Mesodermal cell (in vitro differentiated cells): ENCODE data around the gene CEP162.
"Not testable (repeated sequence)": the region's sequence is repeated elsewhere in the genome, so short reads cannot be mapped to it uniquely, and the experiment has no call there.

Source experiments
- H3K27ac ChIP-seq: 2 replicates; pipeline ENCODE4 v1.7.0; 2013; ENCODE audit warnings: mild to moderate bottlenecking, low read depth, low read length, moderate library complexity; ENCODE audit not compliant: severe bottlenecking
- H3K36me3 ChIP-seq: 2 replicates; pipeline ENCODE4 v1.7.1; 2013; ENCODE audit warnings: mild to moderate bottlenecking, low read length, moderate library complexity; ENCODE audit not compliant: control insufficient read depth, insufficient read depth
- H3K4me1 ChIP-seq: one replicate; pipeline ENCODE4 v1.7.1; 2013; ENCODE audit warnings: mild to moderate bottlenecking, low read length; ENCODE audit not compliant: insufficient read depth, control insufficient read depth, poor library complexity, severe bottlenecking
- H3K4me3 ChIP-seq: 2 replicates; pipeline ENCODE4 v1.7.0; 2013; ENCODE audit warnings: low read length, control low read depth, mild to moderate bottlenecking; ENCODE audit not compliant: insufficient read depth, poor library complexity, severe bottlenecking; ENCODE audit errors: extremely low read depth
- H3K9me3 ChIP-seq: 2 replicates; pipeline ENCODE4 v1.7.1; 2013; ENCODE audit warnings: mild to moderate bottlenecking, low read length, moderate library complexity; ENCODE audit not compliant: control insufficient read depth
- WGBS, 2 experiments: methylation state at CpG; one replicate each; pipeline ENCODE4 v1.1.5; 2013; ENCODE audit warnings: missing lambda C conversion rate in 2 of 2; ENCODE audit not compliant: insufficient coverage in 2 of 2; 5-methylcytosine and 5-hydroxymethylcytosine counted together

CEP162 gene

GRCh38 chr6:84129588-84129987 lies 97.9 kb downstream of the CEP162 start:
- not testable (repeated sequence) for H3K9me3 ChIP-seq, H3K27ac ChIP-seq, H3K4me1 ChIP-seq, H3K4me3 ChIP-seq
- H3K36me3 ChIP-seq = peaks cover 17% of the 10 kb centered on the region
- 89% methylated on average over 1 of the region's 1 CpG; no CpG with 5 or more reads in 1 of the 2 experiments for WGBS, 2 experiments

GRCh38 chr6:84123186-84123585 lies 104.3 kb downstream of the CEP162 start:
- no peaks in the 10 kb centered on the region for H3K9me3 ChIP-seq
- peaks cover 5% of the 10 kb centered on the region for H3K36me3 ChIP-seq
- no peaks in the 10 kb centered on the region for H3K4me1 ChIP-seq
- WGBS, 2 experiments = 50% methylated on average over 1 of the region's 2 CpGs; no CpG with 5 or more reads in 1 of the 2 experiments
- H3K4me3 ChIP-seq = no peak overlapping the region
- no peak overlapping the region for H3K27ac ChIP-seq

GRCh38 chr6:84119277-84119676 lies 108.2 kb downstream of the CEP162 start:
- no peaks in the 10 kb centered on the region for H3K4me1 ChIP-seq
- H3K36me3 ChIP-seq = no peaks in the 10 kb centered on the region
- no peak overlapping the region for H3K4me3 ChIP-seq
- no peaks in the 10 kb centered on the region for H3K9me3 ChIP-seq
- no peak overlapping the region for H3K27ac ChIP-seq

GRCh38 chr6:84118191-84118590 lies 109.3 kb downstream of the CEP162 start:
- Histone ChIP-seq H3K4me1 (no peaks in the 10 kb centered on the region), H3K9me3 (no peaks in the 10 kb centered on the region), H3K27ac (no peak overlapping the region), H3K4me3 (no peak overlapping the region), H3K36me3 (no peaks in the 10 kb centered on the region)
- 93 to 94% methylated on average over 3 to 5 of the region's 5 CpGs for WGBS, 2 experiments

GRCh38 chr6:84114933-84115594 lies 112.4 kb downstream of the CEP162 start:
- H3K27ac ChIP-seq, H3K4me3 ChIP-seq, H3K9me3 ChIP-seq, H3K36me3 ChIP-seq, H3K4me1 ChIP-seq: not testable (repeated sequence)
- WGBS, 2 experiments = 91 to 92% methylated on average over 6 to 8 of the region's 8 CpGs

- not testable (repeated sequence) for H3K4me1 ChIP-seq, H3K36me3 ChIP-seq, H3K9me3 ChIP-seq, H3K4me3 ChIP-seq, H3K27ac ChIP-seq
- no CpG with 5 or more reads among the region's 1 CpG for WGBS, 2 experiments
Measured at GRCh38 chr6:84111351-84111750, 116.1 kb downstream of the CEP162 start.

GRCh38 chr6:84107495-84107894 lies 119.9 kb downstream of the CEP162 start:
- Histone ChIP-seq H3K27ac (no peak overlapping the region), H3K4me3 (no peak overlapping the region), H3K36me3 (no peaks in the 10 kb centered on the region), H3K9me3 (no peaks in the 10 kb centered on the region), H3K4me1 (no peaks in the 10 kb centered on the region)

GRCh38 chr6:84105215-84105924 lies 122.1 kb downstream of the CEP162 start:
- H3K4me3 ChIP-seq, H3K36me3 ChIP-seq, H3K4me1 ChIP-seq, H3K9me3 ChIP-seq, H3K27ac ChIP-seq: not testable (repeated sequence)
- WGBS, 2 experiments = 86% methylated on average over 2 of the region's 3 CpGs; no CpG with 5 or more reads in 1 of the 2 experiments

- 67 to 100% methylated on average over 1 of the region's 1 CpG for WGBS, 2 experiments
Measured at GRCh38 chr6:84103029-84103428, 124.4 kb downstream of the CEP162 start.

GRCh38 chr6:84095156-84095555 lies 132.3 kb downstream of the CEP162 start:
- Histone ChIP-seq H3K4me1 (no peaks in the 10 kb centered on the region), H3K4me3 (no peak overlapping the region), H3K9me3 (no peaks in the 10 kb centered on the region), H3K27ac (no peak overlapping the region), H3K36me3 (no peaks in the 10 kb centered on the region)

More at GRCh38 chr6:84103029-84103428, 124.4 kb downstream of the CEP162 start:
- H3K9me3 ChIP-seq = no peaks in the 10 kb centered on the region
- H3K4me3 ChIP-seq = no peak overlapping the region
- no peaks in the 10 kb centered on the region for H3K4me1 ChIP-seq
- no peaks in the 10 kb centered on the region for H3K36me3 ChIP-seq
- no peak overlapping the region for H3K27ac ChIP-seq
